ENCODE results near the gene PIGZ.
A peak's percentile ranks its signal among the peaks of the same experiment; 100 is the strongest.

DNA sequence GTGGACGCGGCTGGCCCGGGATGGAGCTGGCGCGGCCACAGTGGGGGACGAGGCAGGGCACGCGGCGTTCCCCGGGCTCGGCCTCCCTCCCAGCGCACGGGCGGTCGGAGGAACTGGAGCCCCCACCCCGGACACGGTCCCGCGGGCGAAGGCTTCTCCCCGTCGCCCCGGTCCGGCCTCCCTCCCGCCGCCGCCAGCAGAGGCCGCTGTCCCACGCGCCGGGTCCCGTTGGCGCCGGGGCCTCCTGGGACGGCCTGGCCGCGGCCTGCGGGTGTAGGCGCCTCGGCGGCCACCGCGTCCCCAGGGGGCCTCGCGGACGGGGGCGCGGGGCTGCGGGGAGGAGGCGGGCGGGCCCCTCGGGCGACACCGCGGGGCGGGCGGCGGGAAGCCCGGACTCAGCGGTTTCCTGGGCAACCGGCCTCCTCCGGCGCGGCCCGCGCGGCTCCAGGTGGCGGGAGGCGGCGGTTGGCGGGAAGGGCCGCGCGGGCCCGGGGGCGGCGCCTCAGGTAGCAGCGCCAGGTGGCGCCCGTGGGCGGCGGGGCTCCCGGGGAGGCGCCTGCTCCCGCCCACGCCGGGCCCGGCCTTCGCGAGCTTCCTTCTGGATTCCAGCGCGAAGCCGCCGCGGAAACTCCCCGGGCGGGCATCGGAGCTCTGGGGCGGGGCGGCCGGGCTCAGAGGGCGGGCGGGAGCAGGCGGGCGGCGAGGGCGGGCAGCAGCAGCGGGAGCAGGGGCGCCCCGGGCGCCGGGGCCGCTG, 34.2 kb upstream of the PIGZ start:
- TF ChIP-seq, protein P1, sequence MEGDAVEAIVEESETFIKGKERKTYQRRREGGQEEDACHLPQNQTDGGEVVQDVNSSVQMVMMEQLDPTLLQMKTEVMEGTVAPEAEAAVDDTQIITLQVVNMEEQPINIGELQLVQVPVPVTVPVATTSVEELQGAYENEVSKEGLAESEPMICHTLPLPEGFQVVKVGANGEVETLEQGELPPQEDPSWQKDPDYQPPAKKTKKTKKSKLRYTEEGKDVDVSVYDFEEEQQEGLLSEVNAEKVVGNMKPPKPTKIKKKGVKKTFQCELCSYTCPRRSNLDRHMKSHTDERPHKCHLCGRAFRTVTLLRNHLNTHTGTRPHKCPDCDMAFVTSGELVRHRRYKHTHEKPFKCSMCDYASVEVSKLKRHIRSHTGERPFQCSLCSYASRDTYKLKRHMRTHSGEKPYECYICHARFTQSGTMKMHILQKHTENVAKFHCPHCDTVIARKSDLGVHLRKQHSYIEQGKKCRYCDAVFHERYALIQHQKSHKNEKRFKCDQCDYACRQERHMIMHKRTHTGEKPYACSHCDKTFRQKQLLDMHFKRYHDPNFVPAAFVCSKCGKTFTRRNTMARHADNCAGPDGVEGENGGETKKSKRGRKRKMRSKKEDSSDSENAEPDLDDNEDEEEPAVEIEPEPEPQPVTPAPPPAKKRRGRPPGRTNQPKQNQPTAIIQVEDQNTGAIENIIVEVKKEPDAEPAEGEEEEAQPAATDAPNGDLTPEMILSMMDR (IDR thresholded peaks at IDR 0.05), result peak in 4 of 7 experiments; percentile 29 to 92 (median 74)
- TF ChIP-seq POLR2A (IDR thresholded peaks at IDR 0.05) (no peak), EP300 (IDR thresholded peaks at IDR 0.05) (no peak)
